HepG2 (cell line): ENCODE results near the gene FXR2. TPM values are rescaled to one million over a fixed set of nuclear protein-coding genes. Genes with fewer than 3 reads are reported as not detected.

Source experiments
- ATAC-seq: fragments of 200-7000 bp; cut with Tn5 transposase; 3 replicates; pipeline ENCODE4 v1.9.1; 2020; ENCODE audit warnings: mild to moderate bottlenecking, moderate library complexity
- Bru-seq: library from RNA; stranded (reverse); fragments of 400-500 nt; gene quantifications from one replicate; lab custom pipeline; 2021; lab: Mats Ljungman, UMichigan
- BruChase-seq, 2 experiments: library from RNA; stranded (reverse); fragments of 400-500 nt; gene quantifications; one replicate each; lab custom pipeline; 2021; lab: Mats Ljungman, UMichigan
- BruUV-seq: library from RNA; stranded (reverse); fragments of 400-500 nt; replicated peaks from 2 replicates; lab custom pipeline; 2021; lab: Mats Ljungman, UMichigan
- CTCF ChIA-PET: fragments of 300-600 bp; formaldehyde crosslinking; extraction: SDS; loops from one replicate; lab custom pipeline; 2021; ENCODE audit warnings: low total read pairs, inconsistent platforms, low intra/inter-chr PET ratio; lab: Yijun Ruan, JAX
- POLR2A ChIA-PET: fragments of 350-600 bp; sonication (Branson Sonifier 250); formaldehyde crosslinking; loops from one replicate; lab custom pipeline; 2020; ENCODE audit warnings: antibody characterized with exemption, inconsistent platforms; lab: Yijun Ruan, JAX
- DNase-seq: peaks from one replicate; pipeline ENCODE4 v3.0.0-alpha.2; 2015; ENCODE audit warnings: low spot score
- FAIRE-seq: peaks from 3 replicates; lab custom pipeline; 2011; peaks lifted over from hg19 to GRCh38; lab: Jason Lieb, UNC
- H2AFZ ChIP-seq: one replicate; pipeline ENCODE4 v1.6.1; 2011; ENCODE audit warnings: low read length, inconsistent platforms
- H3K27ac ChIP-seq: fragments of 300-600 bp; 3 replicates; pipeline ENCODE4 v1.8.0; 2011; ENCODE audit warnings: mixed run types, mild to moderate bottlenecking, mixed read lengths, low read length, inconsistent platforms; ENCODE audit not compliant: insufficient read depth; ENCODE audit errors: extremely low read length
- H3K27me3 ChIP-seq, 2 experiments: fragments of 200-600 bp in 1 of 2; 2 replicates in 1 of 2; 3 replicates in 1 of 2; pipeline versions ENCODE4 v1.6.0 to v1.8.0; 2011; ENCODE audit warnings: low read length in 2 of 2, mild to moderate bottlenecking in 2 of 2, moderate library complexity in 2 of 2, inconsistent platforms in 1 of 2; ENCODE audit not compliant: insufficient read depth in 2 of 2, control insufficient read depth in 1 of 2
- H3K36me3 ChIP-seq, 2 experiments: fragments of 200-600 bp in 1 of 2; replicated peaks in 1 of 2; 2 replicates in 1 of 2; 3 replicates in 1 of 2; pipeline versions ENCODE4 v1.5.1 to v1.8.0; 2011; ENCODE audit warnings: low read length in 2 of 2, inconsistent platforms in 1 of 2; ENCODE audit not compliant: insufficient read depth in 2 of 2, control insufficient read depth in 1 of 2
- H3K4me1 ChIP-seq: 2 replicates; pipeline ENCODE4 v1.5.1; 2012; ENCODE audit warnings: low read length, inconsistent platforms; ENCODE audit not compliant: insufficient read depth
- H3K4me2 ChIP-seq: 2 replicates; pipeline ENCODE4 v1.6.0; 2011; ENCODE audit warnings: low read depth, low read length, inconsistent platforms
- H3K4me3 ChIP-seq, 3 experiments: fragments of 200-600 bp in 1 of 3; sonication (generic), shearing (Covaris generic) in 1 of 3; replicated peaks in 1 of 3; 2 replicates each; pipeline ENCODE4 v1.5.1; 2011 to 2016; ENCODE audit warnings: low read length in 3 of 3, inconsistent platforms in 2 of 3, low read depth in 2 of 3, mild to moderate bottlenecking in 2 of 3, control low read depth in 1 of 3, mixed read lengths in 1 of 3; ENCODE audit not compliant: insufficient read depth in 1 of 3
- H3K79me2 ChIP-seq: one replicate; pipeline ENCODE4 v1.6.1; 2011; ENCODE audit warnings: low read length, inconsistent platforms; ENCODE audit not compliant: insufficient read depth
- H3K9ac ChIP-seq: 2 replicates; pipeline ENCODE4 v1.6.0; 2011; ENCODE audit warnings: mild to moderate bottlenecking, low read depth, low read length, inconsistent platforms; ENCODE audit not compliant: insufficient read depth
- H3K9me3 ChIP-seq: 2 replicates; pipeline ENCODE4 v1.5.1; 2012; ENCODE audit warnings: mild to moderate bottlenecking, low read length
- H4K20me1 ChIP-seq: 2 replicates; pipeline ENCODE4 v1.6.0; 2011; ENCODE audit warnings: inconsistent platforms, mild to moderate bottlenecking, low read length, moderate library complexity; ENCODE audit not compliant: insufficient read depth
- FOXK2 ChIP-seq: fragments of 450-650 bp; IDR thresholded peaks from 2 replicates; pipeline ENCODE4 v1.6.1; 2016
- KDM4B ChIP-seq: sonication (generic); formaldehyde crosslinking; IDR thresholded peaks from 2 replicates; pipeline ENCODE4 v1.4.0; 2020; ENCODE audit warnings: missing genetic modification reagents
- NR2C2 ChIP-seq: sonication (generic); formaldehyde crosslinking; IDR thresholded peaks from 2 replicates; pipeline ENCODE4 v1.4.0; 2020; ENCODE audit warnings: missing genetic modification reagents, mild to moderate bottlenecking, moderate library complexity, borderline replicate concordance
- PHB2 ChIP-seq: fragments of 450-650 bp; IDR thresholded peaks from 2 replicates; pipeline ENCODE4 v1.6.1; 2018; ENCODE audit not compliant: partially characterized antibody
- TCF12 ChIP-seq, 2 experiments: fragments of 450-650 bp in 1 of 2; sonication (generic) in 1 of 2; formaldehyde crosslinking in 1 of 2; IDR thresholded peaks; 2 replicates each; pipeline versions ENCODE4 v1.6.1 to v1.8.0; 2017 to 2022; ENCODE audit warnings: antibody characterized with exemption in 1 of 2, mild to moderate bottlenecking in 1 of 2, missing genetic modification reagents in 1 of 2, moderate library complexity in 1 of 2
- ZNF253 ChIP-seq: sonication (generic); formaldehyde crosslinking; IDR thresholded peaks from 2 replicates; pipeline ENCODE4 v1.8.0; 2022; ENCODE audit warnings: mild to moderate bottlenecking, missing genetic modification reagents, borderline replicate concordance
- WGBS: methylation state at CpG from one replicate; pipeline ENCODE4 v1.1.6; 2017; ENCODE audit warnings: low lambda C conversion rate; 5-methylcytosine and 5-hydroxymethylcytosine counted together
- in situ Hi-C: cut with HindIII; loops from 2 replicates; pipeline ENCODE4 v1.10.0; 2017; ENCODE audit warnings: low pct_unique_long_range_greater_than_20kb; ENCODE audit not compliant: extremely low pct_ligation_motif_present
- intact Hi-C: fragments of 100-400 bp; cut with micrococcal nuclease; formaldehyde crosslinking; loops from one replicate; pipeline ENCODE4 v1.10.0; 2022; ENCODE audit not compliant: unreplicated experiment
- long read RNA-seq, 2 experiments: library from RNA in 1 of 2; library from polyadenylated mRNA in 1 of 2; stranded (forward) in 1 of 2; unstranded in 1 of 2; transcript quantifications; one replicate each; pipeline ENCODE4 v2.0.0, GENCODE V29; 2019 to 2022
- polyA minus RNA-seq, 3 experiments: library from RNA; depleted of rRNA, polyadenylated mRNA; stranded (reverse); fragments of >200 nt; gene quantifications; 2 replicates each; pipeline ENCODE4 v1.2.3, GENCODE V29; 2011; ENCODE audit warnings: low replicate concordance in 1 of 3
- polyA plus RNA-seq, 8 experiments: library from polyadenylated mRNA; depleted of rRNA in 3 of 8; stranded (reverse) in 7 of 8; unstranded in 1 of 8; fragments of >200 nt; fragmentation: Illumina TruSeq in 4 of 8; extraction: Trizol in 4 of 8; gene quantifications; 2 replicates each; pipeline versions ENCODE4 v1.2.1 to v1.2.3, GENCODE V29; 2011 to 2016; ENCODE audit warnings: low read depth in 4 of 8, missing spikeins in 1 of 8, mixed read lengths in 1 of 8; ENCODE audit not compliant: insufficient read depth in 1 of 8
- total RNA-seq, 5 experiments: library from RNA; depleted of rRNA; stranded (reverse); fragments of >200 nt; fragmentation: Illumina TruSeq; extraction: Trizol; gene quantifications; 2 replicates each; pipeline ENCODE4 v1.2.3, GENCODE V29; 2016; ENCODE audit warnings: low read depth in 1 of 5
- TF ChIP-seq, protein P1 (sequence below): fragments of 450-650 bp; IDR thresholded peaks from 2 replicates; pipeline ENCODE4 v1.6.1; 2017; ENCODE audit warnings: mild to moderate bottlenecking
- TF ChIP-seq, protein P2 (sequence below): sonication (generic); formaldehyde crosslinking; IDR thresholded peaks from 2 replicates; pipeline ENCODE4 v1.5.0; 2020; ENCODE audit warnings: missing genetic modification reagents
- TF ChIP-seq, protein P3 (sequence below): sonication (generic); formaldehyde crosslinking; IDR thresholded peaks from 2 replicates; pipeline ENCODE4 v1.4.0; 2020; ENCODE audit warnings: mild to moderate bottlenecking, missing genetic modification reagents

FXR2 gene
- total RNA-seq (2016; rRNA removed; fragmentation: Illumina TruSeq; extraction: Trizol): 13.4 and 24.4 TPM in 2 replicates
- 6.3 and 7.1 TPM in 2 replicates for total RNA-seq (2016; cell fraction: cytosol; rRNA removed; fragmentation: Illumina TruSeq; extraction: Trizol; ENCODE audit: low read depth)
- 12.8 and 25.4 TPM in 2 replicates for total RNA-seq (2016; cell fraction: insoluble cytoplasmic fraction; rRNA removed; fragmentation: Illumina TruSeq; extraction: Trizol)
- total RNA-seq (2016; cell fraction: membrane; rRNA removed; fragmentation: Illumina TruSeq; extraction: Trizol): 9.9 and 10.9 TPM in 2 replicates
- total RNA-seq (2016; cell fraction: nucleus; rRNA removed; fragmentation: Illumina TruSeq; extraction: Trizol): 20.2 and 24.7 TPM in 2 replicates
- 20.9 and 26.8 TPM in 2 replicates for polyA plus RNA-seq (2011; rRNA removed)
- 16.0 and 22.3 TPM in 2 replicates for polyA plus RNA-seq (2011; cell fraction: cytosol; rRNA removed)
- 53.5 and 56.2 TPM in 2 replicates for polyA plus RNA-seq (2011; cell fraction: nucleus; rRNA removed)
- polyA plus RNA-seq (2012): 10.9 and 14.6 TPM in 2 replicates
- 3.1 and 4.5 TPM in 2 replicates for polyA plus RNA-seq (2016; cell fraction: cytosol; fragmentation: Illumina TruSeq; extraction: Trizol; ENCODE audit: low read depth)
- 10.7 and 14.4 TPM in 2 replicates for polyA plus RNA-seq (2016; cell fraction: insoluble cytoplasmic fraction; fragmentation: Illumina TruSeq; extraction: Trizol; ENCODE audit: low read depth)
- polyA plus RNA-seq (2016; cell fraction: membrane; fragmentation: Illumina TruSeq; extraction: Trizol; ENCODE audit: low read depth): 7.1 and 8.8 TPM in 2 replicates
- polyA plus RNA-seq (2016; cell fraction: nucleus; fragmentation: Illumina TruSeq; extraction: Trizol; ENCODE audit: insufficient read depth, low read depth): 49.5 and 50.2 TPM in 2 replicates
- 43.6 and 137 TPM in 2 replicates for polyA minus RNA-seq (2011; rRNA and poly(A)+ RNA removed; ENCODE audit: low replicate concordance)
- polyA minus RNA-seq (2011; cell fraction: cytosol; rRNA and poly(A)+ RNA removed): 10.3 and 12.8 TPM in 2 replicates
- 14.9 and 15.8 TPM in 2 replicates for polyA minus RNA-seq (2011; cell fraction: nucleus; rRNA and poly(A)+ RNA removed)
- percentile 74 among the genes with signal in this experiment for Bru-seq, nascent RNA
- percentile 80 among the genes with signal in this experiment for BruChase-seq, experiment 1, labeled RNA remaining after a 6-hour chase
- BruChase-seq, experiment 2, labeled RNA remaining after a 2-hour chase: percentile 78 among the genes with signal in this experiment
- long read RNA-seq, experiment 1, partial matches to known transcripts: 3 of 3 reads
- long read RNA-seq, experiment 1, other reads (novel, unspliced or antisense): 0 of 3 reads
- long read RNA-seq, experiment 2, transcript FXR2-201 (17 exons, 2,957 nt): major isoform, 26 of 63 reads
- long read RNA-seq, experiment 2, partial matches to known transcripts: 25 of 63 reads
- long read RNA-seq, experiment 2, other reads (novel, unspliced or antisense): 12 of 63 reads

DNA sequence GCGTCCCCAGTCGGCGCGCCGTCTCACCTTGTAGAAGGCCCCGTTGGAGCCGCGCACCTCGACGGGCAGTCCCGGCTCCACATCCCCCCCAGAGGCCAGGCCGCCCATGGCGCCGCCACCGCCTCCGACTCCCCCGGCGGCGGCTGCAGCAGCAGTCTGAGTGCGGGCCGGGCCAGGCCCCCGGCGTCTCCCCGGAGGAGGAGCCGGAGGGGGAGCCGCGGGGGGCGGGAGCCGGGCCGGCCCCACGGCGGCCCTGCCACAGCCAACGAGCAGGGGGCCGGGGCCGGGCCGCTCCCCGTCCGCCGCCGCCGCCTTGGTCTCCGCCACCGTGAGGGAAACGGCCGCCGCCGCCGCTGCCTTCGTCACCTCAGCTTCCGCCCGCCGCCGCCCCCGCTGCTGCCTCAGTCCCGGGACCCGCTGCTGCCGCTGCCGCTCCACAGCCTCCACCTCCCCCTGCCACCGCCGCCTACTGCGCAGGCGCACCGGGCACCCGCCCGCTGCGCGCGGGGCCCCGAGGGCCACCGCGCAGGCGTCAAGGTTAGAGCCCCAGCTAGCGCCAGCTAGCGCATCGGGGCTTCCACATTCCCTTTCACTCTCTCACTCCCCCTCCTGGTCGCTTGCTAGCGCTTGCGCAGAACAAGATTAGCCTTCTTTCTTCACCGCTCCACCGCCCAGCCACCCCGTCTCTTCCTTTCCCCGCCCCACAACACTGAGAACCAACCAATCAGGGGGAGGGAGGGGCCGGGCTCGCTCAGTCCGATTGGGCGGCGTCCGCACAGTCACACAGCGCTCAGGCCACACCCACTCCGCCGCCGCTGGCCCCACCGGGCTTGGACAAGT, at the start of gene FXR2:
Gene FXR2 (minus strand): TSS at position 473 of the 840 bp plus-strand sequence. CDS start 365 bp downstream, at position 108.
- intact Hi-C loops: loop anchor here (1.0 kb wide), 1 partner anchor 31 kb away; the partner anchor contains the start of gene MPDU1
- ATAC-seq: peak; percentile 94
- in situ Hi-C loops: no loop called here
- peak within 1 kb of the TSS; percentile 78 for H3K27ac ChIP-seq
- WGBS: 1% methylated on average over 25 of the region's 93 CpGs
- BruUV-seq: no TSS peak
- H3K36me3 ChIP-seq: peaks cover 1 to 15% of the 10 kb centered on the region in 2 experiments; a peak in 2 of 5 replicates
- peak within 1 kb of the TSS; percentile 90 for H3K4me2 ChIP-seq
- H4K20me1 ChIP-seq: no peaks in the 10 kb centered on the region
- FAIRE-seq: peak; percentile 93
- H3K79me2 ChIP-seq: peaks cover 36% of the 10 kb centered on the region
- peak within 1 kb of the TSS; percentile 88 for H3K9ac ChIP-seq
- no peaks in the 10 kb centered on the region for H3K27me3 ChIP-seq
- peak; percentile 99 for DNase-seq
- ChIA-PET CTCF (no interaction called here), POLR2A (interaction anchor here (0.6 to 3.1 kb wide), 14 partner anchors 9 to 579 kb away, joined by 3 to 63 read pairs (median 6); partner anchors contain the start of genes ATP1B2, CD68, MPDU1 and POLR2A)
- H3K9me3 ChIP-seq: no peaks in the 10 kb centered on the region
- peaks cover 53% of the 10 kb centered on the region for H3K4me1 ChIP-seq
- H2AFZ ChIP-seq: peak within 1 kb of the TSS; percentile 62
- H3K4me3 ChIP-seq: peak within 1 kb of the TSS; percentile 64 to 92 (median 89)
- TF ChIP-seq PHB2 (no peak), TCF12 (IDR thresholded peaks at IDR 0.05) (no peak), TCF12 (CRISPR knock-in tag; IDR thresholded peaks at IDR 0.05) (peak; percentile 42; the same call in 1 of the 2 replicates), KDM4B (CRISPR knock-in tag) (no peak), ZNF253 (CRISPR knock-in tag) (no peak), NR2C2 (CRISPR knock-in tag) (no peak; the same call in 1 of the 2 replicates), FOXK2 (peak; percentile 42; the same call in 1 of the 2 replicates)
- TF ChIP-seq, protein P1, sequence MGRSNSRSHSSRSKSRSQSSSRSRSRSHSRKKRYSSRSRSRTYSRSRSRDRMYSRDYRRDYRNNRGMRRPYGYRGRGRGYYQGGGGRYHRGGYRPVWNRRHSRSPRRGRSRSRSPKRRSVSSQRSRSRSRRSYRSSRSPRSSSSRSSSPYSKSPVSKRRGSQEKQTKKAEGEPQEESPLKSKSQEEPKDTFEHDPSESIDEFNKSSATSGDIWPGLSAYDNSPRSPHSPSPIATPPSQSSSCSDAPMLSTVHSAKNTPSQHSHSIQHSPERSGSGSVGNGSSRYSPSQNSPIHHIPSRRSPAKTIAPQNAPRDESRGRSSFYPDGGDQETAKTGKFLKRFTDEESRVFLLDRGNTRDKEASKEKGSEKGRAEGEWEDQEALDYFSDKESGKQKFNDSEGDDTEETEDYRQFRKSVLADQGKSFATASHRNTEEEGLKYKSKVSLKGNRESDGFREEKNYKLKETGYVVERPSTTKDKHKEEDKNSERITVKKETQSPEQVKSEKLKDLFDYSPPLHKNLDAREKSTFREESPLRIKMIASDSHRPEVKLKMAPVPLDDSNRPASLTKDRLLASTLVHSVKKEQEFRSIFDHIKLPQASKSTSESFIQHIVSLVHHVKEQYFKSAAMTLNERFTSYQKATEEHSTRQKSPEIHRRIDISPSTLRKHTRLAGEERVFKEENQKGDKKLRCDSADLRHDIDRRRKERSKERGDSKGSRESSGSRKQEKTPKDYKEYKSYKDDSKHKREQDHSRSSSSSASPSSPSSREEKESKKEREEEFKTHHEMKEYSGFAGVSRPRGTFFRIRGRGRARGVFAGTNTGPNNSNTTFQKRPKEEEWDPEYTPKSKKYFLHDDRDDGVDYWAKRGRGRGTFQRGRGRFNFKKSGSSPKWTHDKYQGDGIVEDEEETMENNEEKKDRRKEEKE: no peak
- TF ChIP-seq, protein P2, sequence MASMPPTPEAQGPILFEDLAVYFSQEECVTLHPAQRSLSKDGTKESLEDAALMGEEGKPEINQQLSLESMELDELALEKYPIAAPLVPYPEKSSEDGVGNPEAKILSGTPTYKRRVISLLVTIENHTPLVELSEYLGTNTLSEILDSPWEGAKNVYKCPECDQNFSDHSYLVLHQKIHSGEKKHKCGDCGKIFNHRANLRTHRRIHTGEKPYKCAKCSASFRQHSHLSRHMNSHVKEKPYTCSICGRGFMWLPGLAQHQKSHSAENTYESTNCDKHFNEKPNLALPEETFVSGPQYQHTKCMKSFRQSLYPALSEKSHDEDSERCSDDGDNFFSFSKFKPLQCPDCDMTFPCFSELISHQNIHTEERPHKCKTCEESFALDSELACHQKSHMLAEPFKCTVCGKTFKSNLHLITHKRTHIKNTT (CRISPR knock-in tag): no peak
- TF ChIP-seq, protein P3, sequence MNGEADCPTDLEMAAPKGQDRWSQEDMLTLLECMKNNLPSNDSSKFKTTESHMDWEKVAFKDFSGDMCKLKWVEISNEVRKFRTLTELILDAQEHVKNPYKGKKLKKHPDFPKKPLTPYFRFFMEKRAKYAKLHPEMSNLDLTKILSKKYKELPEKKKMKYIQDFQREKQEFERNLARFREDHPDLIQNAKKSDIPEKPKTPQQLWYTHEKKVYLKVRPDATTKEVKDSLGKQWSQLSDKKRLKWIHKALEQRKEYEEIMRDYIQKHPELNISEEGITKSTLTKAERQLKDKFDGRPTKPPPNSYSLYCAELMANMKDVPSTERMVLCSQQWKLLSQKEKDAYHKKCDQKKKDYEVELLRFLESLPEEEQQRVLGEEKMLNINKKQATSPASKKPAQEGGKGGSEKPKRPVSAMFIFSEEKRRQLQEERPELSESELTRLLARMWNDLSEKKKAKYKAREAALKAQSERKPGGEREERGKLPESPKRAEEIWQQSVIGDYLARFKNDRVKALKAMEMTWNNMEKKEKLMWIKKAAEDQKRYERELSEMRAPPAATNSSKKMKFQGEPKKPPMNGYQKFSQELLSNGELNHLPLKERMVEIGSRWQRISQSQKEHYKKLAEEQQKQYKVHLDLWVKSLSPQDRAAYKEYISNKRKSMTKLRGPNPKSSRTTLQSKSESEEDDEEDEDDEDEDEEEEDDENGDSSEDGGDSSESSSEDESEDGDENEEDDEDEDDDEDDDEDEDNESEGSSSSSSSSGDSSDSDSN (CRISPR knock-in tag): peak; percentile 77
